ENCODE results near the gene ZFHX3.

Gene ZFHX3

DNA sequence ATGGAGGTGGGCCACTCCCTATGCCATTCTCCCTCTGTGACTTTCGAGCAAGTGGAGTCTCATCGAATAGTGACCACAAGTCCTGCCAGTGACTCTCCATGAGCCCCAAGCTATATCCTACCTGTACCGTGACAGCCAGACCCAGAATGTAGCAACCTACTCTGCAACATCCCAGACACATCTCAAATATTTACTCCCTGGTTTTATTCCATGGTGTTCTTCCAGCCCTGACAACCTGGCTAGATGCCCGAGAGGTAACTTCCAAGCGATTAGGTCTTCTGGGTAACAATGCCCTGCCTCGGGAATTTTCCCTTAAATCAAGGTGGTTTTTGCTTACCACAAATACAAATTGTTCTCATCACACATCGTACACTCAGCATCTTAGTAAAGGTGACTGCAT, 211.7 kb downstream of the ZFHX3 start:
- TF ChIP-seq, protein P1, sequence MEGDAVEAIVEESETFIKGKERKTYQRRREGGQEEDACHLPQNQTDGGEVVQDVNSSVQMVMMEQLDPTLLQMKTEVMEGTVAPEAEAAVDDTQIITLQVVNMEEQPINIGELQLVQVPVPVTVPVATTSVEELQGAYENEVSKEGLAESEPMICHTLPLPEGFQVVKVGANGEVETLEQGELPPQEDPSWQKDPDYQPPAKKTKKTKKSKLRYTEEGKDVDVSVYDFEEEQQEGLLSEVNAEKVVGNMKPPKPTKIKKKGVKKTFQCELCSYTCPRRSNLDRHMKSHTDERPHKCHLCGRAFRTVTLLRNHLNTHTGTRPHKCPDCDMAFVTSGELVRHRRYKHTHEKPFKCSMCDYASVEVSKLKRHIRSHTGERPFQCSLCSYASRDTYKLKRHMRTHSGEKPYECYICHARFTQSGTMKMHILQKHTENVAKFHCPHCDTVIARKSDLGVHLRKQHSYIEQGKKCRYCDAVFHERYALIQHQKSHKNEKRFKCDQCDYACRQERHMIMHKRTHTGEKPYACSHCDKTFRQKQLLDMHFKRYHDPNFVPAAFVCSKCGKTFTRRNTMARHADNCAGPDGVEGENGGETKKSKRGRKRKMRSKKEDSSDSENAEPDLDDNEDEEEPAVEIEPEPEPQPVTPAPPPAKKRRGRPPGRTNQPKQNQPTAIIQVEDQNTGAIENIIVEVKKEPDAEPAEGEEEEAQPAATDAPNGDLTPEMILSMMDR (IDR thresholded peaks at IDR 0.05), result no peak

DNA sequence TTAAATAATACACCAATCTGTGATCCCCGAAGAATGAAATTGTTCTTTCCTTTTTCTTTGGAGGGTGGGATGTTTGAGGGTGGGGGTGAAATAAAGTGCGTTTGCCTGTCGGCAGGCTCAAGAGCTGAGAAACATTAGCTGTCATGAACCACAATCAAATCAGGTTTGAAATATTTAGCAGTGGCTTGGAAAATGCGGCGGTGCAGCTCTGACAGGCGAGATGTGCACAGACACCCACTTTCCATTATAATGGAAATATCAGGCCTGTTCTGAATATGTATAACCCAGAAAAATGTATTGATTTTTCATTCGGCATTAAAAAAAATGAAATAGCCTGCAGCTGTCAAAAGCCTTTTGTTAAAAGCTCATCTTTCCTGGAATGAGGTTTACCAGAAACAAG, 212.8 kb downstream of the ZFHX3 start:
- TF ChIP-seq, protein P1 (IDR thresholded peaks at IDR 0.05), result no peak
- H3K4me3 ChIP-seq (ENCODE audit: low read depth in 1 of 2, low read length in 1 of 2), result no peak overlapping the region
- no peak overlapping the region for H3K27ac ChIP-seq
- no peaks in the 10 kb centered on the region for H3K27me3 ChIP-seq
- H3K9me3 ChIP-seq, result no peaks in the 10 kb centered on the region
- H3K36me3 ChIP-seq, result no peaks in the 10 kb centered on the region
- no peaks in the 10 kb centered on the region for H3K4me1 ChIP-seq (ENCODE audit: control insufficient read depth in 1 of 2, insufficient read depth in 1 of 2, low read depth in 1 of 2, low read length in 1 of 2)

More for the DNA sequence above, 211.7 kb downstream of the ZFHX3 start:
- no peaks in the 10 kb centered on the region for H3K4me1 ChIP-seq (ENCODE audit: control insufficient read depth in 1 of 2, insufficient read depth in 1 of 2, low read depth in 1 of 2, low read length in 1 of 2)
- no peak overlapping the region for H3K4me3 ChIP-seq (ENCODE audit: low read depth in 1 of 2, low read length in 1 of 2)
- H3K27ac ChIP-seq, result no peak overlapping the region
- H3K27me3 ChIP-seq, result no peaks in the 10 kb centered on the region
- no peaks in the 10 kb centered on the region for H3K9me3 ChIP-seq
- no peaks in the 10 kb centered on the region for H3K36me3 ChIP-seq

DNA sequence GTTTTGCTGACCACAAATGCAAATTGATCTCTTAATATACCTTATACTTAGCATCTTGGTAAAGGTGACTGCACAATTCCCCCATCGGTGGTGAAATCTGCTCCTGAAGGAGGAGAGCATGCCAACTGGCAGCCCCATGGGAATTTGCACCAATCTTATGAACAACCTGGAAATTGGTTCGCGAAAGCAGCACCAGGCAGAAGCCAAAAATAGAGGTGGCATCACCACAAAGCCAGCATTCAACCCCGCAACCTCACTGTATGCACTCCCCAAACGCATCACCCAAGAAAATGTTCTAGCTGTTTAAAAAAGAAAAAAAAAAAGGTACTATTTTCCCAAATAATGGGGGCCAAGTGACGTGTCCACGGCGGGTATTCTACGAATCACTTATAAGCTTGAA, 213.4 kb downstream of the ZFHX3 start:
- TF ChIP-seq, protein P1 (IDR thresholded peaks at IDR 0.05), result no peak
- H3K27ac ChIP-seq, result no peak overlapping the region
- no peaks in the 10 kb centered on the region for H3K36me3 ChIP-seq
- no peaks in the 10 kb centered on the region for H3K27me3 ChIP-seq
- no peak overlapping the region for H3K4me3 ChIP-seq (ENCODE audit: low read depth in 1 of 2, low read length in 1 of 2)
- H3K9me3 ChIP-seq, result no peaks in the 10 kb centered on the region
- H3K4me1 ChIP-seq (ENCODE audit: control insufficient read depth in 1 of 2, insufficient read depth in 1 of 2, low read depth in 1 of 2, low read length in 1 of 2), result no peaks in the 10 kb centered on the region

DNA sequence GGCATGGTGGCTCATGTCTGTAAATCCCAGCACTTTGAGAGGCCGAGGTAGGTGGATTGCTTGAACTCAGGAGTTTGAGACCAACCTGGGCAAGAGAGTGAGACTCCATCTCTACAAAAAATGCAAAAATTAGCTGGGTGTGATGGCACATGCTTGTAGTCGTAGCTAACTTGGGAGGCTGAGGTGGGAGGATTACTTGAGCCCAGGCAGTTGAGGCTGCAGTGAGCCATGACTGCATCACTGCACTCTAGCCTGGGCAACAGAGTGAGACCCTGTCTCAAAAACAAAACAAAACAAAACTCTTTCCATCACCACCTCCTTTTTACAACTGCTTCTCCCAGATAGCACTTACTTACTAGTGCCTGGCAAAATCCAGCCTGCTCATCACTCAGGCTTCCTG, 214.0 kb downstream of the ZFHX3 start:
- H3K9me3 ChIP-seq, result no peaks in the 10 kb centered on the region
- no peak overlapping the region for H3K27ac ChIP-seq
- no peaks in the 10 kb centered on the region for H3K4me1 ChIP-seq (ENCODE audit: control insufficient read depth in 1 of 2, insufficient read depth in 1 of 2, low read depth in 1 of 2, low read length in 1 of 2)
- H3K4me3 ChIP-seq (ENCODE audit: low read depth in 1 of 2, low read length in 1 of 2), result no peak overlapping the region
- no peaks in the 10 kb centered on the region for H3K36me3 ChIP-seq
- TF ChIP-seq, protein P1 (IDR thresholded peaks at IDR 0.05), result no peak
- no peaks in the 10 kb centered on the region for H3K27me3 ChIP-seq

DNA sequence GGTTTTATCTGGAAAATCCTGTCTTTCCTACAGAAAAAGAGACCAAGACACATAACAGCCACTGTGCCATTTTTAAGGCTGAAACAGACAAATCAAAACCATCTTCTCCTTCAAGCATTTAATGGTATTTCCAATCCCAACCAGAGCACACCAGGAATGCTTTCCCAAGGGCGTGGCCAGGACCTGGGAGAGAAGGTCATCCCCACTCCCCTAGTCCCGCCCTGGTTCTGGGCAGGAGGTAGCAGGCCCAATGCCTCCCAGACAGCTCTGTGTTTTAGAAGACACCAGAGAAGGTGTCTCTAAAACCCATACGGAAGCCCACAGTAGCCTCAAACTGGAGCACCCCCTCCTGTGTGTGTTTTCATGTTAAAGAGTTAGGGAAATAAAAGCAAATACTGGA, 214.4 kb downstream of the ZFHX3 start:
- H3K27me3 ChIP-seq, result no peaks in the 10 kb centered on the region
- no peaks in the 10 kb centered on the region for H3K9me3 ChIP-seq
- no peak overlapping the region for H3K4me3 ChIP-seq (ENCODE audit: low read depth in 1 of 2, low read length in 1 of 2)
- TF ChIP-seq, protein P1 (IDR thresholded peaks at IDR 0.05), result no peak
- no peak overlapping the region for H3K27ac ChIP-seq
- no peaks in the 10 kb centered on the region for H3K36me3 ChIP-seq
- H3K4me1 ChIP-seq (ENCODE audit: control insufficient read depth in 1 of 2, insufficient read depth in 1 of 2, low read depth in 1 of 2, low read length in 1 of 2), result no peaks in the 10 kb centered on the region
